Measurements from ENCODE around the gene PSMD5. TPM values are rescaled to one million over a fixed set of nuclear protein-coding genes. Genes with fewer than 3 reads are reported as not detected.
"Not testable (repeated sequence)": the region's sequence is repeated elsewhere in the genome, so short reads cannot be mapped to it uniquely, and the experiment has no call there.

The PSMD5 gene
- total RNA-seq, 1 donor from 2014 or later, result 53.4 TPM

DNA sequence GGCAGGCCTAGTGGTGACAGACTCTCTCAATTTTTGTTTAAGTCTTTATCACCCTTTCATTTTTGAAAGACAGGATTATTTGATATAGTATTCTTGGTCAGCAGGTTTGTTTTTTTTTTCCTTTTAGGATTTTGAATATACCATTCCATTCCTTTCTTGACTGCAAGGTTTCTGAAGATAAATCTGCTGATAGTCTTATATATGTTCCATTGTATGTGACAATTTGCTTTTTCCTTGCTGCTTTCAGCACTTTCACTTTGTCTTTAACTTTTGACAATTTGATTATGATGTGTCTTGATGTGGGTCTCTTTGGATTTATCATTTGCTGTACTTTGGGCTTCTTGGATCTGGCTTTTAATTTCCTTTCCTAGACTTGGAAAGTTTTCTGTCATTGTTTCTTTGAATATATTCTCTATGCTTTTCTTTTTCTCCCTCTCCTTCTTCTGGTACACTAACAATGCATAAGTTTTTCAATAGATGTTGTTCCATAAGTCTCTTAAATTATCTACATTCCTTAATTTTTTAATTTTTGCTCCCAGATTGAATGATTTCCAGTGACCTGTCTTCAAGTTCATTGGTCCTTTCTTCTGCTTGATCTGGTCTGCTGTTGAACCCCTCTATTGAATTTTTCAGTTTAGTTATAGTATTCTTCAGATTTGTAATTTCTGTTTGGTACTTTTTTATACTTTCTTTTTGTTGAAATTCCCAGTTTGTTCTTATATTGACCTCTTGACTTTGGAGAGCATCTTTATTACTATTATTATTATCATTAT is 34.9 kb downstream of the PSMD5 start:
- DNase-seq (ENCODE audit: low spot score), result no peak

DNA sequence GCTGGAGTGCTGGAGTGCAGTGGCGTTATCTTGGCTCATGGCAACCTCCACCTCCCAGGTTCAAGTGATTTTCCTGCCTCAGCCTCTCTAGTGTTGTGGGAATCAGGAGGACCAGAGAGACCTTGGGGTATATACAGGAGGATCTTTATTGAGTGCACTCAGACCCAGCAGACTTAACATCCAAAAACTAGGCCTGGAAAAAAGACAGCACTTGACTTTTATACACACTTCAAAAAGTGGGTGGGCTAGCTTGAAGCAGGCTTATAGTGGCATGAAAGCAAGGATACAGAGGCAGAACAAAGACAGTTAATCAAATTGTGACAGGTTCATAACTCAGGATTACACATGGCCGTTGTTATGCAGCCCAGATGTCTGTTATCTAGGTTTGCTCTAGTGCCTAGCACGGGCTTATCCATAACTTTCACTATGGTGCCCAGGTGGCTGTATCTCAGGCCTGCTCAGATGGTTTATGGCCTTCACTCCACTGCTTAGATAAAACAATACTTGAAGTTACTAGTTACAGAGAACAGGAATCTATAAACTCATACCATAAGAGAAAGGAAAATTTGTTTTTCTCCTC is 37.8 kb downstream of the PSMD5 start:
- not testable (repeated sequence) for DNase-seq (ENCODE audit: low spot score)

- no peak for DNase-seq (ENCODE audit: low spot score)
Measured at GRCh38 chr9:120801441-120801840, 41.3 kb downstream of the PSMD5 start.

DNA sequence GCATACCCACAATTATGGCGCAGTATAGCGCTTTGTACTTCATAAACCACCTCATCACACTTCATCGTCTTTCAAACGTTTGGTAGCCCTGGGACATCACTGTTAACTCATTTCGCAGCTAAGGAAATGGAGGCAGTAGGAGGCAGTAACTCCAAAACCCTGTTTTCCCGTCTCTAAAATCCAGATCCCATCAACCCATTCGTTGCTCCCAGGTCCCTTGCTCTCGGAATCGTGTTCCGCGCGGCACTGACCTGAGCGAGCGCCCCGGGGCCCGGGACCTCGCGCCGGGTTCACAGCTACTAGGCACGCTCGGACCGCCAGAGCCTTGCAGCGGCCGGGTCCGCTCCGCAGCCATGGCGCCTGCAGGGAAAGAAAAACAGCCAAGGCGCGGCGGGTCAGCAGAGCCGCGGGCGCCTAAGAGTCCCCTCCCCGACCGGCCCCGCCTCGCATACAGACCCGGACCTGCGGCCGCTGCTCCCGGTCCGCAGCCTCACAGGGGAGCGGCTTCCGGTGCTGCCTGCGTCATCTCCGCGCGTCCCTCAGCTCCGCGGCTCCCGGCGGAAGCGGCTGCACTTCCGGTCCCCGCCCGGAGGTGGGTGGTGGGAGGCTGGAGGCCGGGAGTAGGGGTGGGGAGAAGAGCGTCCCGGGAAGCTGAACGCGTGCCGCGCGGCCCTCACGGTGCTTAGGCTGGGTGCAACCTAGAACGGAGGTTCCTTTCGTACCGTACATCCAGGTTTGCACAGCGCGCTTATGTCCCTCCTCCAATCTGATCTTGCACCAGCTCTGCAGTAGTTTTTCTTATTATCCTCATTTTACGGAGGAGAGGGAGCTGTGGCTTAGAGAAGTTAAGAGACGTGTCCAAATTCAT is 49.6 kb downstream of the PSMD5 start, which contains the start of gene FBXW2:
Gene FBXW2, minus strand, starts transcription at position 519 of the 868 bp plus-strand sequence. CDS start 5,158 bp downstream, outside the sequence.
- DNase-seq (ENCODE audit: low spot score), result peak; percentile 92

- DNase-seq (ENCODE audit: low spot score), result no peak
Measured at GRCh38 chr9:120791161-120791560, 51.6 kb downstream of the PSMD5 start.

GRCh38 chr9:120787933-120788332 is 54.8 kb downstream of the PSMD5 start:
- no peak for DNase-seq (ENCODE audit: low spot score)

GRCh38 chr9:120783602-120784047 is 59.1 kb downstream of the PSMD5 start:
- no peak for DNase-seq (ENCODE audit: low spot score)

GRCh38 chr9:120781236-120781635 is 61.5 kb downstream of the PSMD5 start:
- no peak for DNase-seq (ENCODE audit: low spot score)

- DNase-seq (ENCODE audit: low spot score), result no peak
Measured at GRCh38 chr9:120780367-120780766, 62.4 kb downstream of the PSMD5 start.

- DNase-seq (ENCODE audit: low spot score), result no peak
Measured at GRCh38 chr9:120779227-120779626, 63.5 kb downstream of the PSMD5 start.

- no peak for DNase-seq (ENCODE audit: low spot score)
Measured at GRCh38 chr9:120778758-120779157, 64.0 kb downstream of the PSMD5 start.

- DNase-seq (ENCODE audit: low spot score), result no peak
Measured at GRCh38 chr9:120777229-120777628, 65.5 kb downstream of the PSMD5 start.

DNA sequence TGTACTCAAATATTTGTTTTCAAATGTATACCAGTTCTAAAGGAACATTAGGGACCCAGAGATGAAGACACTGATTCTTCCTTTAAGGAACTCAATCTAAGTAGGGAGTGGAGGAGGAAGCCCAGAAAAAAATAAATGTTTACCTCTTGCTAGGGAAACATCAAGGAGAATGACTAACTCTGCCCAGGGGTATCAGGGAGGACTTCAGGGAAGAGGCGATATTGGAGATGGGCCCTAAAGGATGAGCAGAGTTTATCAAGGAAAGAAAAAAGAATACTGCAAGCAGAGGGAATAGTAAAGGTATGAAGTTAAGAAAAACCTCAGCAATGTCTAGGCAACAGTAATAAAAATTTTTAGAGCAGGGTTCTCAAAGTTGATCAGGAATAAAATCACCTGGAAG is 65.9 kb downstream of the PSMD5 start:
- no peak for DNase-seq (ENCODE audit: low spot score)

GRCh38 chr9:120775859-120776258 is 66.9 kb downstream of the PSMD5 start:
- DNase-seq (ENCODE audit: low spot score), result no peak

DNA sequence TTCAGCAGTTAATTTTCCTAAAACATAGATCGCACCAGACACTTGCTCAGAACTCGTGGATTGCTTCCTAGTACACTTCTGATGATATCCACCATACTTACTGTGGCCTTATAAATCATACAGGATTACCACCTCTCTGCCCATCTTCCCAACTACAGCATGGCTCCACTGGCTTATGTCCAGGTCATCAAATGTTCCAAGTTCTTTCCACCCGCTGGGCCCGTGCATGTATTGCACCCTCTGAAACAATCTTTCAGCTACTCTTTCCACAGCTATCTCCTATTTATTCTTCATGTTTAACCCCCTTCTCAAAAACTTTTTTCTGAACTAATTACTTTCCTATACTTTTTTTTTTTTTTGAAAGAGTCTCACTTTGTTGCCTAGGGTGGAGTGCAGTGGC is 68.0 kb downstream of the PSMD5 start:
- no peak for DNase-seq (ENCODE audit: low spot score)

DNA sequence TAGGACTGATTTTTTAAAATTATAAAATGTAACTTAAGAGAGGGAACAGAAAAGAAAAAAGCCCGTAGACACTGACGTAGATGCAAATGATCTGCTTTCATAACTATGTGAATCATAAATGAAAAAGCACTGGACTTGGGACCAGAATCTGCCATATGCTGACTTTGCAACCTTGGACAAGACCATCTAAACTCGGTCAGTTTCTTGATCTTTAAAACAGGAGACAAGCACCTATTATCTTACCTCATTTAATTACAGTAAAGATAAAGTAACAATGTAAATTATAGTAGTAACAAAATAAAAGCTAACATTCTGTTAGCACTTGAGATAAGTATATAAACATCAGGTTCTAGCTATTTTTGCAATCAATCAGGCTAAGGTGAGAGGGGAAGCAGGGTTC is 69.5 kb downstream of the PSMD5 start:
- DNase-seq (ENCODE audit: low spot score), result no peak

DNA sequence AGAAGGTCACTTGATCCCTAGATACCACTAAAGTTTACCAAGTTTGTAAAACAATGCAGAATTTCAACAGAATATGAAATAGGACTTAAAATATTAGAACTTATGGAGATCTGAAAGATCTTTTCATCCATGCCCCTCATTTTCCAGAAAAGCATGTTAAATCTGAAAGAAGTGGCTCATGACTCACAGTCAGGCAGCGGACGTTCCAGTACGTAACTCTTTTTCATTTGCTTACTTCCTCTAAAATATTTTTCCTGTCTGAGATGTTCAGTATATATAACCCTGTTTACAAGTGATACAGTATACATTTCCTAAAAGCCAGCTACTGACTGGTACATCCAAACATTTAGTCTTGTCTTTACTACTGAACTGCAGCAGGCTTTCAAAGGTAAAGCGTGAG is 71.8 kb downstream of the PSMD5 start:
- no peak for DNase-seq (ENCODE audit: low spot score)

GRCh38 chr9:120768886-120769285 is 73.8 kb downstream of the PSMD5 start:
- DNase-seq (ENCODE audit: low spot score), result no peak

DNA sequence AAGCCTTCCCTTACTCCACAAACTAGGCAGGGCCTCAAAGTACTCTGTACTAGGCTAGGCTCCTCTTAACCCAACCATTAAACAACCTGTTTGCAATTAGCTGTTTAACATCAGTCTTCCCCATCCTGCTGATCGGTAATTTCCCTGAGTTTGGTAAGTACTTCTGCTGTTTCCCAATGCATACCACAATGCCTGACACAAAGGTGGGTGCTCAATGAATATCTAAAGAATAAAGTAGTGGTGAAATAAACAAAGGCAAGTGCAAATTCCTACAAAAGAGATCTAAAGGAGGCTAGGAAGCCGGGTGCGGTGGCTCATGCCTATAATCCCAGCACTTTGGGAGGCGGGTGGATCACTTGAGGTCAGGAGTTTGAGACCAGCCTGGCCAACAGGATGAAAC is 74.5 kb downstream of the PSMD5 start:
- DNase-seq (ENCODE audit: low spot score), result no peak

DNA sequence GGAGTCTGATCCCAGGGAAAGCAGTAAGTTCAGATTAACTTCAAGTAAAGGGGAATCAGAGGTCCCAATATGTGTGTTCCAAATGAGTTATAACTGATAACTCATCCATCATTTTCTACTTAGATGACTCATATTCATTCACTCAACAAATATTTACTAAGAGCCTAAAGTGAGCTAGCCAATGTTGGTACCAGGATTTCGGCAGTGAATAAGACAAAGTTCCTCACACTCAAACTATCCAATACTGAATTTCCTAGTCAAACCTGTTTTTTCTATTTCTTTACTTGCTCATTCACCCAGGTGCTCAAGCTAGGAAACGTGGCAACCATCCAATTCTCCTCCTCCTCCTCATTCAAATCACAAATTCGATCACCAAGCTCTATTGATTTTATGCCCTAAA is 75.3 kb downstream of the PSMD5 start:
- no peak for DNase-seq (ENCODE audit: low spot score)
